Measurements from ENCODE around the gene SCNM1.

Gene SCNM1

DNA sequence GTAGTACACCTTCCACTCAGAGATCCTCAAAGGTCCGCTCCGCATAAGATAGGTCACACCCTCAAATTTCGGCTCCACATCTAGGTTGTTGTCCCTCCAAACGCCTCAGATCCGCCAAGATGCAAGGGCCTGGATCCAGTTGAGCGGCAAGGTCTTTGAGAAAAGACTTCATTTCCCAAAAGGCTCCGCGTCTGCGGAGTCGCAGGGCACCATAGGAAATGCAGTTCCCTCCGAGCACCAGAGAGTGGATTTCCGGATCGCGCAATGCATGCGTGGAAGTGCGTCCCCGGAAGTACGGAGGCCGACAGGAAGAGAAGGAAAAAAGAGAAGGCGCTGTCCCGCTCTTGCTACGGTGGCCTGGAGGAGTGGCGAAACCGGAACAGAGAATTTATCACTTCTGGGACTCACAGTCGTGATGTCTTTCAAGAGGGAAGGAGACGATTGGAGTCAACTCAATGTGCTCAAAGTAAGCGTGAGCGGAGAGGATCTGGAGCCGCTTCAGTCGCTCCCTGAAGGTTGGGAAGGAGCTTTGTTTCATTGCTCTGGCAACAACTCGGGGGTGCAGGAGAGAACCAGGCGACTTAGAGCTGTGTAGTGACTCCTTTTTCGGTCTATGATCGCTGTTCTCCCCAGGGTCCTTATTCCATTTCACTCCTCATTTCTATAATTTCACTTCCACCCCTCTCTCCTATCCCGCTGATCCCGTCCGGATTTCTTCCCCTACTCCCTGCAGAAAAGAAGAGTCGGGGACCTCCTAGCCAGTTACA is at the start of gene SCNM1, which contains the start of gene LYSMD1:
Gene SCNM1, plus strand, starts transcription at position 407 of the 767 bp plus-strand sequence. Its CDS starts 9 bp downstream, at position 416.
Gene LYSMD1, minus strand, starts transcription at position 165 of the 767 bp plus-strand sequence. CDS start 644 bp downstream, outside the sequence.
- peak; percentile 98 for DNase-seq

DNA sequence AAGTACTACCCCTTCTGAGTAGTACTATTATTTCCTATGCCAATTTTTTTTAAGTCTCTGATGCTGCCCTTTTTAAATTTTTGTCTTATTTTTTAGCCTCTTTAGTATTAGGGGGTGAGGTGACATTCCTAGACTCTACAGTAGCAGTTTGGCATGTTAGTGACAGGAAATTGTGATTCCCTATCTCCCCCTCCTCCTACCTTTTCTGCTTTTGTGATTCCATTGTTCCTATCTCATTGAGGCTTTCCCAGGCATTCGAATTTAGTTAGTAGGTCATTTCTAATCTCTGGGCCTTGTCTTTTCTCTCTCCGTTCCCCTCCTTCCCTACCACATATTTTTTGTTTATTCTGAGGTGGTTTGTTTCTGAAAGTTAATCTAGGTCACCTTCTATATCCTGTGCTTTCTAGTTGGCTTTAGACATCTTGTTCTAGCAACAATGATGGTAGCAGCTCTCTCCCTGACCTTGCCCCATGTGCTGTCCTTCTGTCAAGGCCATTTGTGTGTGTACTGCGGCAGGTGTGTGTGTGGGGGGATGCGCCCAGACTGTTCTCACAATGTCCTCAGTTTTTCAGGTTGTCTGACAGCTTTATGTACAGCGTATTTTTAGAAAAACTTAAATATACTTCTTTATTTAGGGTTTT is 41.1 kb upstream of the SCNM1 start:
- DNase-seq = no peak

GRCh38 chr1:151128800-151129199 is 37.1 kb upstream of the SCNM1 start:
- DNase-seq = no peak

DNA sequence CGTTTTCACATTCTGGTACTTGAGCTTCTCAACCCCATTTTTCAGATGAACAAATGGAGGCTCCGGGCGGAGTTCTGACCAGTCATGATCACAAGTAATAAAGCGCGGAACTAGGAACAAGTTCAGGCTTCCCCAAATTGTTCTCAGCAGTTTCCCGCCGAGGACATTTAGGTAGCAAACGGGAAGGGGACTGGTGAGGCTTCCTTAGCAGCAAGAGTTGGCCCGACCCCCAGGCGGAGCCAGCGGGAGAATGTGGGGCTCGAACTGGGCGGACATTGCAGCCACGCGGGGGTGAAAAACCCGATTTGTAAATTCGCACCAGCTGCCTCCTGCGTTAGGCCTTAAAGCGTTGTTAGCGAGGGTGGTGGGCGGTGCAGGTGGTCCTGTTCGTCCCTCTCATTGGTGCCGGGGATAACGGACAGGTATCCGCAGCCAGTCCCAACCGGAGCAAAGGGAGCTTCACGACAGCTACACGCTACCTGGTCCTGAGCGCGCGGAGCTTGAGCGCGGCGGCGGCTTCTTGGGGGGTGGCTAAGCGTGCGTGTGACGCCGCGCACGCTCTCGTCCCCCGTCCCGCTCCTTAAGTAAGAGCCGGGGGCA is 34.9 kb upstream of the SCNM1 start:
- peak; percentile 85 for DNase-seq

GRCh38 chr1:151131701-151132334 is 34.1 kb upstream of the SCNM1 start:
- DNase-seq = no peak

- DNase-seq = no peak
Observed at GRCh38 chr1:151132335-151133017, 33.5 kb upstream of the SCNM1 start.

- DNase-seq = no peak
Observed at GRCh38 chr1:151133018-151133806, 32.7 kb upstream of the SCNM1 start.

GRCh38 chr1:151134396-151134795 is 31.5 kb upstream of the SCNM1 start:
- no peak for DNase-seq

DNA sequence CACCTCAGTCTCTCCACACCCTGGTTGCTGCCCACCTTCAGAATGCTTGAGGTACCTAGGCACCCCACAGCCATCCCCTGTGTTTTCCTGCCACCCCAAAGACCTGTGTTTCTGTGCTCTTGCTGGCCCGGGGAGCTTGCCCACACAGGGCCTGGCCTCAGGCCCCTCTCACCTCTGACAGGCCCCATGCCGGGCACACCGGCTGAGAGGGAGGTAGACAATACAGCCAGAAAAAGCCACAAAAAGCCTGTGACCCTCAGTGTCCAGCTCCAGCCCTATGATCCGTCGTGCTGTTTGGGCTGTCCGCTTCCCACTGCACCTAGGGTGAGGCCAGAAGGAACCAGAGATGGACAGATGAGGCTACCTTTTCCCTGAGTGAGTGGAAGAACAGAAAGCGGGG is 31.0 kb upstream of the SCNM1 start:
- DNase-seq = no peak

- no peak for DNase-seq
Observed at GRCh38 chr1:151135433-151136385, 30.2 kb upstream of the SCNM1 start.

GRCh38 chr1:151137789-151138188 is 28.2 kb upstream of the SCNM1 start:
- no peak for DNase-seq

DNA sequence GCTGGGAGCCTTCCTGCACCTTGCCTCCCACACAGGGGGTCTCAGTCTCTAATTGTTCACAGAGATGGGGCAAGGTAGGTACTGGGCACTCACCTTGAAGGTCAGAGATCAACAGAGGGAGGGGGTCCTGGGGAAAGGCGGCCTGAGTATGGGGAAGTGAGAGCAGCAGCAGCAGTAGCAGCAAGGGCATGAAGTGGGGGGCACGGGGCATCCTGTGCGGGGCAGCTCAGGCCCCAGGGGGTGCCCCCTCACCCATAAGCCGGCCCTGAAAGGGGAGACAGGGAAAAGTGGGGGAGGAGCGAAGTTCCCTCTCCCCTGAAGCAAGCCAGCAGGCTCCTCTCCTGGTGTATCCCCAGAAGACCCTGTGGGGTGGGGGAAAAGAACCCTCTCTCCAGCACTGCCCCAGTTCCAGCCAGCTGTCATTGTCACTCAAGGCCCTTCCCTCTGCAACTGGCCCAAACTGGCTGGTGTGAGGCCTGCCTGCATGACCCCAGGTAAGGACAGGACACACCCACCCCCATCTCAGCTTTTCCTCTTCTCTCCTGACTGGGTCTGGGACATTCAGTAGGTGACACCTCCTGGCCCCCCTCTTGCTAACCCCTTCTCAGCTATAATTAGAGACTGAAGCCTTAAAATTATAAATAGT is 23.4 kb upstream of the SCNM1 start:
- DNase-seq = no peak

GRCh38 chr1:151143057-151143435 is 22.9 kb upstream of the SCNM1 start:
- no peak for DNase-seq

- DNase-seq = no peak
Observed at GRCh38 chr1:151143986-151144385, 22.0 kb upstream of the SCNM1 start.

- no peak for DNase-seq
Observed at GRCh38 chr1:151144474-151145303, 21.3 kb upstream of the SCNM1 start.

GRCh38 chr1:151145304-151146071 is 20.5 kb upstream of the SCNM1 start:
- no peak for DNase-seq

DNA sequence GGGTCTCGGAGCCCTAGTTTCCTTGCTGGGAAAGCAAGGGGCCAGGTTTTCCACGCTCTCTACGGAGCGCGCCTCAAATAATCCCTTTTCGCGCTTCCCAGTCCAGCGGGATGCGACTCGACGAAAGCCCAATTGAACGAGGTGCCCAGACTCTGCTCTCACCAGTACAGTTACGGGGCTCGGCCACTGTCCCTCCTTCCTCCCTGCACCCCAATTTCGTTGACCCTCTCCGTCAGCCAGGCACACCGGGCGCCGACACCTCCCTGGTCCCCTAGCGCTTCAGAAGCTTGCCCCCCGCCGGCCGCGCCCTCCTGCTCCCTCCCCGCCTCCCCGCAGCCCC is 19.9 kb upstream of the SCNM1 start:
- DNase-seq = no peak

DNA sequence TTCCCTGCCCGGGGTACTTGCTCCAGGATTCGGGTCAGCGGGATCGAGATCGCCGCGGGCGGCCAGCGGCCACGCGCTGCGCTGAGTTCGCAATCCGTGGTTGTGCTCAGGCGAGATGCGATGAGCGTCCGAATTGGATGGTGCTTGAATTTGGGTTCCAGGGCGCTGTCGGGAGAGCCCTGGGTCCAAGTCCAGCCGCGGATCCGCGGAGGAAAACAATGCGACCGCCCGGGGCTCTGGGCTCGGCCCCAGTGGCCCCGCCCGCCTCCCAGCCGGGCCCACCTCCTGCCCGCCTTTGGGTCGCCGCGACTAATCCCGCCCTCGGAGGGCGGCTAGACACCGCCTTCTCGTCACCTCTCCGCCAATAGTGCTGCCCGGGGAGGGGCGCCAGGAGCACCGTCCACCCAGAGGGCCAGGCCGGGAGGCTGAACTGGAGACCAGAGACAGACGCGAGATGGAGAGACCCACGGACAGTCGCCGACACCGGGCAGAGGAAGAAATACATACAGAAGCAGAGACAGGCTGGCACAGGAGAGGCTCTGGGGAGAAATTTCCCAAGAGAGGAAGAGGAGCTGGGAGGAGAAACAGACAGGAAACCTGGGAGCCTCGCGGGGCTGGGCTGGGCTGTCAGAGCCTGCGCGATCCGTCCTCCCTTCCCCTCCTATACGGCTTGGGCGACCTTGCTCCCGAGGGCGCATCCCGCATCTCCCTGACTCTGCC is 19.4 kb upstream of the SCNM1 start, which contains the start of gene SEMA6C:
Gene SEMA6C, minus strand, starts transcription at position 220 of the 720 bp plus-strand sequence. CDS start 4,010 bp downstream, outside the sequence.
- DNase-seq = peak; percentile 92

Measured in activated CD4-positive, alpha-beta T cell treated with anti-CD3 and anti-CD28 coated beads, Interleukin-10, Interleukin-2, amounts not matched to agents 100 ng/mL and 50 ng/mL, durations not matched to agents 16 hours and 8 hours (primary cell).